IgD-negative memory B cell (primary cell): Measurements from ENCODE around the gene BUD23. TPM values are rescaled to one million over a fixed set of nuclear protein-coding genes. Genes with fewer than 3 reads are reported as not detected.
"Not testable (repeated sequence)": the region's sequence is repeated elsewhere in the genome, so short reads cannot be mapped to it uniquely, and the experiment has no call there.

Source experiments
- H3K27ac Mint-ChIP-seq, 3 donors: one replicate each; pipeline ENCODE4 v1.8.0; 2020 to 2022; ENCODE audit warnings: mild to moderate bottlenecking in 3 of 3, mixed read lengths in 3 of 3, moderate library complexity in 1 of 3
- H3K27me3 Mint-ChIP-seq: one replicate; pipeline ENCODE4 v1.8.0; 2021; ENCODE audit warnings: mixed read lengths
- H3K36me3 Mint-ChIP-seq: one replicate; pipeline ENCODE4 v1.8.0; 2020; ENCODE audit warnings: mild to moderate bottlenecking, mixed read lengths
- H3K4me1 Mint-ChIP-seq, 3 donors: one replicate each; pipeline ENCODE4 v1.8.0; 2020 to 2022; ENCODE audit warnings: mixed read lengths in 3 of 3, mild to moderate bottlenecking in 1 of 3
- H3K4me3 Mint-ChIP-seq, 4 donors: one replicate each; pipeline ENCODE4 v1.8.0; 2020 to 2022; ENCODE audit warnings: mild to moderate bottlenecking in 4 of 4, mixed read lengths in 4 of 4, moderate library complexity in 3 of 4
- H3K9me3 Mint-ChIP-seq, 3 donors: one replicate each; pipeline ENCODE4 v1.8.0; 2020 to 2021; ENCODE audit warnings: mixed read lengths in 3 of 3, mild to moderate bottlenecking in 1 of 3
- polyA plus RNA-seq: library from polyadenylated mRNA; unstranded; fragments of 300-500 nt; fragmentation: Illumina TruSeq; gene quantifications from one replicate; pipeline ENCODE4 v1.2.3, GENCODE V29; 2021

Gene BUD23
- polyA plus RNA-seq, 1 donor from 2014 or later, result 137 TPM

- Mint-ChIP-seq H3K4me1 (peaks cover 0 to 2% (median 0%) of the 10 kb centered on the region in 3 donors), H3K27ac (peak overlapping the region in 1 of 3 donors; percentile 29), H3K36me3 (no peaks in the 10 kb centered on the region), H3K4me3 (no peak overlapping the region), H3K9me3 (peaks cover 0 to 7% (median 2%) of the 10 kb centered on the region in 3 donors), H3K27me3 (peaks cover 25% of the 10 kb centered on the region)
Measured at GRCh38 chr7:73652541-73652949, 30.9 kb upstream of the BUD23 start.

GRCh38 chr7:73655309-73655708 is 28.1 kb upstream of the BUD23 start:
- H3K36me3 Mint-ChIP-seq, H3K4me3 Mint-ChIP-seq, H3K9me3 Mint-ChIP-seq, H3K27ac Mint-ChIP-seq, H3K4me1 Mint-ChIP-seq: not testable (repeated sequence)
- peaks cover 17% of the 10 kb centered on the region for H3K27me3 Mint-ChIP-seq

GRCh38 chr7:73659983-73660382 is 23.4 kb upstream of the BUD23 start:
- H3K27ac Mint-ChIP-seq, result no peak overlapping the region
- H3K9me3 Mint-ChIP-seq, result peaks cover 3 to 11% (median 4%) of the 10 kb centered on the region in 3 donors
- no peak overlapping the region for H3K4me3 Mint-ChIP-seq
- H3K4me1 Mint-ChIP-seq, result peaks cover 0 to 1% (median 0%) of the 10 kb centered on the region in 3 donors
- peaks cover 26% of the 10 kb centered on the region for H3K27me3 Mint-ChIP-seq
- peaks cover 2% of the 10 kb centered on the region for H3K36me3 Mint-ChIP-seq

- H3K27me3 Mint-ChIP-seq, result peaks cover 31% of the 10 kb centered on the region
- H3K9me3 Mint-ChIP-seq, H3K4me1 Mint-ChIP-seq, H3K4me3 Mint-ChIP-seq, H3K36me3 Mint-ChIP-seq, H3K27ac Mint-ChIP-seq: not testable (repeated sequence)
Measured at GRCh38 chr7:73660594-73660993, 22.8 kb upstream of the BUD23 start.

- peaks cover 32% of the 10 kb centered on the region for H3K27me3 Mint-ChIP-seq
- no peak overlapping the region for H3K27ac Mint-ChIP-seq
- H3K36me3 Mint-ChIP-seq, result peaks cover 2% of the 10 kb centered on the region
- H3K4me1 Mint-ChIP-seq, result peaks cover 0 to 3% (median 1%) of the 10 kb centered on the region in 3 donors
- no peak overlapping the region for H3K4me3 Mint-ChIP-seq
- H3K9me3 Mint-ChIP-seq, result peaks cover 4 to 5% (median 5%) of the 10 kb centered on the region in 3 donors
Measured at GRCh38 chr7:73663033-73663432, 20.4 kb upstream of the BUD23 start.

GRCh38 chr7:73667344-73668102 is 15.9 kb upstream of the BUD23 start, which contains the start of gene VPS37D:
VPS37D (plus strand) TSS chr7:73667831; CDS start chr7:73667959, 128 bp downstream.
- Mint-ChIP-seq H3K9me3 (peaks cover 4 to 5% (median 5%) of the 10 kb centered on the region in 3 donors), H3K36me3 (peaks cover 2% of the 10 kb centered on the region), H3K27ac (peak within 1 kb of the TSS; percentile 35 to 81 (median 58)), H3K4me3 (peak within 1 kb of the TSS; percentile 66 to 93 (median 84)), H3K4me1 (peaks cover 0 to 6% (median 3%) of the 10 kb centered on the region in 3 donors), H3K27me3 (peaks cover 30% of the 10 kb centered on the region)

GRCh38 chr7:73668103-73668885 is 15.1 kb upstream of the BUD23 start:
- peak overlapping the region; percentile 58 to 83 (median 75) for H3K4me3 Mint-ChIP-seq
- peaks cover 23% of the 10 kb centered on the region for H3K27me3 Mint-ChIP-seq
- H3K9me3 Mint-ChIP-seq, result peaks cover under 1 to 2% (median 1%) of the 10 kb centered on the region in 3 donors
- H3K4me1 Mint-ChIP-seq, result peaks cover 0 to 6% (median 3%) of the 10 kb centered on the region in 3 donors
- H3K27ac Mint-ChIP-seq, result peak overlapping the region in 1 of 3 donors; percentile 51
- H3K36me3 Mint-ChIP-seq, result peaks cover 1% of the 10 kb centered on the region

GRCh38 chr7:73668886-73669230 is 14.5 kb upstream of the BUD23 start:
- H3K27me3 Mint-ChIP-seq, result peaks cover 21% of the 10 kb centered on the region
- peaks cover 0 to 2% (median 0%) of the 10 kb centered on the region in 3 donors for H3K9me3 Mint-ChIP-seq
- peak overlapping the region in 1 of 3 donors; percentile 51 for H3K27ac Mint-ChIP-seq
- peak overlapping the region in 3 of 4 donors; percentile 58 to 83 (median 82) for H3K4me3 Mint-ChIP-seq
- no peaks in the 10 kb centered on the region for H3K36me3 Mint-ChIP-seq
- H3K4me1 Mint-ChIP-seq, result peaks cover 0 to 6% (median 3%) of the 10 kb centered on the region in 3 donors

- no peak overlapping the region for H3K27ac Mint-ChIP-seq
- peaks cover 17% of the 10 kb centered on the region for H3K27me3 Mint-ChIP-seq
- peaks cover 0 to 6% (median 3%) of the 10 kb centered on the region in 3 donors for H3K4me1 Mint-ChIP-seq
- no peaks in the 10 kb centered on the region for H3K36me3 Mint-ChIP-seq
- H3K4me3 Mint-ChIP-seq, result no peak overlapping the region
- peaks cover 0 to 2% (median 0%) of the 10 kb centered on the region in 3 donors for H3K9me3 Mint-ChIP-seq
Measured at GRCh38 chr7:73669288-73669701, 14.1 kb upstream of the BUD23 start.

GRCh38 chr7:73669858-73670385 is 13.5 kb upstream of the BUD23 start:
- H3K27ac Mint-ChIP-seq, result no peak overlapping the region
- H3K9me3 Mint-ChIP-seq, result peaks cover 0 to 2% (median 0%) of the 10 kb centered on the region in 3 donors
- no peaks in the 10 kb centered on the region for H3K36me3 Mint-ChIP-seq
- peak overlapping the region in 1 of 4 donors; percentile 44 for H3K4me3 Mint-ChIP-seq
- H3K27me3 Mint-ChIP-seq, result peaks cover 12% of the 10 kb centered on the region
- H3K4me1 Mint-ChIP-seq, result peaks cover 0 to 6% (median 3%) of the 10 kb centered on the region in 3 donors

- Mint-ChIP-seq H3K27me3 (peaks cover 6% of the 10 kb centered on the region), H3K4me3 (no peak overlapping the region), H3K4me1 (peaks cover 0 to 3% (median 3%) of the 10 kb centered on the region in 3 donors), H3K9me3 (no peaks in the 10 kb centered on the region), H3K36me3 (no peaks in the 10 kb centered on the region), H3K27ac (no peak overlapping the region)
Measured at GRCh38 chr7:73671322-73671661, 12.1 kb upstream of the BUD23 start.

- peaks cover 6% of the 10 kb centered on the region for H3K27me3 Mint-ChIP-seq
- no peaks in the 10 kb centered on the region for H3K36me3 Mint-ChIP-seq
- H3K9me3 Mint-ChIP-seq, result no peaks in the 10 kb centered on the region
- H3K4me1 Mint-ChIP-seq, result peaks cover 0 to 3% (median 3%) of the 10 kb centered on the region in 3 donors
- peak overlapping the region in 1 of 4 donors; percentile 67 for H3K4me3 Mint-ChIP-seq
- H3K27ac Mint-ChIP-seq, result peak overlapping the region in 1 of 3 donors; percentile 13
Measured at GRCh38 chr7:73671857-73672445, 11.4 kb upstream of the BUD23 start.

GRCh38 chr7:73674468-73675124 is 8.8 kb upstream of the BUD23 start:
- no peaks in the 10 kb centered on the region for H3K36me3 Mint-ChIP-seq
- H3K27me3 Mint-ChIP-seq, result peaks cover 1% of the 10 kb centered on the region
- H3K4me1 Mint-ChIP-seq, result peaks cover 0 to 2% (median 0%) of the 10 kb centered on the region in 3 donors
- no peaks in the 10 kb centered on the region for H3K9me3 Mint-ChIP-seq
- no peak overlapping the region for H3K27ac Mint-ChIP-seq
- no peak overlapping the region for H3K4me3 Mint-ChIP-seq

GRCh38 chr7:73676062-73676461 is 7.3 kb upstream of the BUD23 start:
- not testable (repeated sequence) for H3K27ac Mint-ChIP-seq, H3K36me3 Mint-ChIP-seq, H3K9me3 Mint-ChIP-seq, H3K27me3 Mint-ChIP-seq, H3K4me3 Mint-ChIP-seq, H3K4me1 Mint-ChIP-seq
